Activated T-cell treated with anti-CD3 and anti-CD28 coated beads for 1 hour (primary cell): ENCODE data around the gene LMO4.

ENCODE experiments used
- DNase-seq: peaks from one replicate; pipeline ENCODE4 v3.0.0-alpha.2; 2020; ENCODE audit warnings: low read depth

LMO4 gene

DNA sequence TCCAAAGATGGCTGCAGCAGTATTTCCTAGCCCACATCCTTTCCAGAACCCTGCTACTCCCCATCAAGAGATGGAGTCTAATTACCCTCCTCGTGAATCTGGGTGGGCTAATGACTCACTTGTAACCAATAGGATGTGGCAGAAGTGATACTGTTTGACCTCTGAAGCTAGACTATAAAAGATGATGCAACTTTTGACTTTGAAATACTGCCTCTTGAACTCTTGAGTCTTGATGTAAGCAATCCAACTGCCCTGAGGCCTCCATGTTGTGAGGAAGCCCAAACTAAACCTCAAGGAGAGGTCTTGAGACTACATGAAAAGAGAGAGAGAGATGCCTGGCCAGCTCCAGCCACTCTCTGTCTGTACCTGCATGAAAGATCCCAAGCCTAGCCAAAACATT is 29.5 kb downstream of the LMO4 start:
- DNase-seq = no peak

GRCh38 chr1:87359586-87359985 is 30.9 kb downstream of the LMO4 start:
- DNase-seq = no peak

- DNase-seq = no peak
Observed at GRCh38 chr1:87362063-87362833, 33.6 kb downstream of the LMO4 start.

DNA sequence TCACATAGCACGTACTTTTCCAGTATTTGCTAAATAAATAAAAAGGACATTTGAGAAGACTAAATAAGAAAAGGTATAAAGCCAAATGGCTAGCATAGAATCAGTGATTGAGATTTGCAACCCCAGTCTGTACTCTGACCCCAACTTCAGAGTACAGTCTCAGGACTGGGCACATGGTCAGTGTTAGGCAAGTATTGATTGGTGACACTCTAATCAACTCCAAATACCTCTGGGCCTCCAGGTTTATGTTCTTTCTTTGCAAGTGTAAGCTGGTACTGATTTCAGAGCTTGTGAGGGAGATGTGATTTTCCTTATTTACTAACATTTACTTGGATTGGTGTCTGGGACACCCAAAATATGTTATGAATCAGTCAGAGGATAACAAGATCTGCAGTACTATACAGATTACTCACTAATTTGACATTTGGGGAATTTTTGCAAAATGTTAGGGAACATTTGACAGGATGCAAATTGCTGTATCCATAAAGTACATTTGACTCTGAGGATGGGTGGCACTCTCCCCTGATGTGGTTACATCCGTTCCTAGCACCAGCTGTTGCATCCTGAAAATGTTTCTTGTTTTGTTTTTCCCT is 34.2 kb downstream of the LMO4 start:
- no peak for DNase-seq

GRCh38 chr1:87367549-87367948 is 38.9 kb downstream of the LMO4 start:
- DNase-seq = no peak

GRCh38 chr1:87368907-87369306 is 40.2 kb downstream of the LMO4 start:
- no peak for DNase-seq

DNA sequence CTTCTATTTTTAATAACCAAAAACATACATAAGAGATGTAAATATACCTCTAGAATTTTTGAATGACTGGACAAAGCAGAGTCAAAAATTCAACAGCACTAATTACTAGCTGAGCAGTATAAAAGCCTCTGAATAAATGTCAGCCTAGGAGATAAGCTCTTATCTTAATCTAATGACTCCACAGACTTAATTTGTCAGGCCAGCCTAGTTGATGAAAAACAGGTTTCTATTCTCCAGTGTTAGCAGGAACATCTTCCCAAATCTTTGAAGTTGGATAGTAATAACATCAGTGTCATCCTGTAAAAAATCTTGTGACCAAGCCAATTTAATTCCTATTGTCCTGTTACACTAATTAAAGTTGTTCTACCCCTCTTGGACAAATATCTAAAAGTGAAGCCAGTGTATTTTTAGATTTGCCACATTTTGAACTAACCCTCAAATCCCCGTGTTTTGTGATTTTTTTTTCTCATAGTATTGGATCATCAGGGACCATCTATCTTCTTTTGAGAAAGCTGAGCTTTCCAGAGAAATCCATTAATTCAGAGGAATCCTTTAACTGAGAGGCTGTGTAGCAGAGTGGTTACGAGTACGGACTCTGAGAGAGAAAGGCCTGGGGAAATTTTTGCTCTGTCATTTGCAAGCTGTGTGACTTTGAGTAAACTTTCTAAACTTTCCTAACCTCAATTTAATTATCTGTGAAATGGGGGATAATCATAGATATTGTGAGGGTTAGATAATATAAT is 41.2 kb downstream of the LMO4 start:
- DNase-seq = no peak

DNA sequence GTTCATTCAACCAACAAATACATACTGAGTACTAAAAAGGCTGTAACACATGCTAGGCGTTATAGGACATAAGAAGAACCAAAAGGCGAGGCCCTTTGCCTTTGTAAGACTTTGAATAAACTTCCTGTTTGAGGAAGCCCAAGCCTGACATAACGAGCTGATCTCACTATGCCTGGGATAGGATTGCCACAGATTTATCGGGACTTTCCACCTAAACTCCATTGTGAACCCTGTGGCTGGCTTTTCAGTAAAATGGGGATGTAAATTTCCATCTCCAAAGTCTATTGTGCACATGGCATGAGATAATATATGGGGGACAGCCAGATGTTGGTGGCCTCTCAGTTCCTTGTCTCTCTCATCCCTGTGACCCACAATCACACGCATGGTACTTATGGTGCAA is 41.9 kb downstream of the LMO4 start:
- no peak for DNase-seq

DNA sequence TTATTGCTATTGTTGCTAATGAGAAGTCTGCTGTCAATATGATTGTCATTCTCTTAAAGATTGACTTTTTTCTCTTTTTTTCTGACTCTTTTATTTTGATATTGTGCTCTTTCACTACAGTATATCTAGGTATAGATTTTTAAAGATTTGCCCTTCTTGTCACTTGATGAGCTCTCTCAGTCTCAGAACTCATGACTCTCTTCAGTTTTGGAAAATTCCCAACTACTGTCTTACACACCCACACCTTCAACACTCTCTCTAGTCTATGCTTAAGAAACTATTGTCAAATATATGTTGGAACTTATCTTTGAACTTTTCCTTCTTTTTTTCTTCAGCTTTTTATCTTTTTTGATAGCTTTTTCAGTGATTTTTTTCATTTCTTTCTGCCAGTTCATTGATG is 50.6 kb downstream of the LMO4 start:
- DNase-seq = no peak

DNA sequence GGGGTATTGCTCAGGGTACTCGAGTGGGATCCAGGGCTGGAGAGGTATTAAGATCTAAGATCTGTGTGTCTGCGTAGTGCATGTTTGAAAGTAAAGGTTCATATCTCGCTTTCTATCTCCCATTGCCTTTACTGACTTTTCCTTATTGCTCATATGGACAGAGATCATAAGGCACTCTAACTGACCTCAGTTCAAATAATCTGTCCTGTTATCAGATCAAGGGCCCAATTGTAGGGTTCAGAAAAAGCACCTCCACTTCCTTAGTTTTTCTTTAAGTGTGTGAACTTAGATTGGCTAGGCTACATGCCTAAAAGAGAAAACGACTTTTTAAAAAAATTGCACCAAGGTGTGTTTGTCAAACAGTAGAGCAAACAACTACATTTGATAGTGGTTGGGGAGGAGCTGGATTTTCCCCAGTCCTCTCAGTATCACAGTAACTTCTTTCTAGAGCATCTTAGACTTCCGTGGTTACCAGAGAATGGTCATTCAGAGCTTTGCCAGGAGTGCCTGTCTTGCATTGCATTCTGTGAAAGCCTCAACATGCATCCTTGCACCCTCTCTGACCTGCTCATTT is 57.6 kb downstream of the LMO4 start:
- no peak for DNase-seq

- DNase-seq = no peak
Observed at GRCh38 chr1:87388411-87388810, 59.7 kb downstream of the LMO4 start.

DNA sequence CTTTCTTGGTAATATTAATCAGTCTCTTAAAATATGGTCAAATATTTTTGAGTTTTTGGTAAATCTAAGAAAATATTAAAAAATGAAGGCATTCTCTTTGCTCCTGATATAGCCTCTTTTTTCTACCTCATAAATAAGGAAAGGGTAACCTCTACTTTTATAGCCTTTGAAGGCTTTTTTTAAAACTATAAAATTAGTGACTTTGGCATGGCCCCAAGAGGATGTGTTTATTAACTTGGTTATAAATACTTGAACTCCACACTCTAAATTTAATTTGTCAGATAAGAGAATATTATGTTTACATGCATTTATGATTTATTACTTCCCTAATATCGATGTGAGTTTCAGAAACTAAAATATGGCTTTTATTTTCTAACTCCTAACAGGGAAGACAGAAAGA is 60.3 kb downstream of the LMO4 start:
- no peak for DNase-seq

GRCh38 chr1:87389546-87389945 is 60.9 kb downstream of the LMO4 start:
- no peak for DNase-seq

DNA sequence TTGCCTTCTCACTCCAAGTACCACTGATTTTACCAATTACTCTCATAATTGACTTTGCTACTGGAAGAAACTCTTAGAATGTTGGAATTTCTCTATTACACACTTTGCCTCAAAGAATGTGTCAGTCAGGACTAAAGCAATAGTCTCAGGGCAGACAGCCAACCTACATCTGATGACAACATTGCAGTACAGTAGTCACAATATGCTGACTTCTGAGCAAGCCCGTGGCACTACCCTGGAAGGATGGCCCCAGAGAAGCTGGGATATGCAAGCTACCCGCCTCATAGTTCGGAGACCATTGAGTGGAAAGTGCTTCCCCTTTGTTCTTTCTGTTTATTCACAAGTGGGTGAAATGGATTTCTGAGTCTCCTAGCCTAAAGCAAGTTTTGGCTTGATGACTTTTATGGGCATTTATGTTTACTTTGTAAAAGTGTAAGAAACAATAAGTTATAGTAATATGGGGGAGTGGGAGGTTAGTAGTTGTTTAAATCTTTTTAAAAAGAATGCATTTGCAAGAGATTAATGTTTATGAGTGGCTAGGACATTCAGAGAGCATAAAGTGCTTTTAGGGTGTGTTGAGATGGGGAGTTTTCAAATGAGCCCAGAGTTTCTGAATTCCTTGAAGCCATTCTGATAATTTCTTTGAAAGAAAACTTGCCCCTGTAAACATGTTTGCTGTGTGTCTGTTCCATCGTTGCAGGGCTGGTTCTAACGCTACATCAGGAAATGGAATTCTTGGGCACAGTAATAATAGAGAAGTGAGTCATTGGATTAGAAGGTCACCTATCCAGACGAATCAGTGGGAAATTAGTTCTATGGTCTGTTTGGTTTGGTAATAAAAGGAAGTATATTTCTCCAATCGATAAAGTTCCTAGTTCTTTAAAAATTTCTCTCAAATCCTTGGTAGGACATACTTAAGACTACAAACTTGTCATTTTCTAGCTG is 63.8 kb downstream of the LMO4 start:
- DNase-seq = no peak

GRCh38 chr1:87393445-87394085 is 64.9 kb downstream of the LMO4 start:
- DNase-seq = no peak

GRCh38 chr1:87394513-87394912 is 65.8 kb downstream of the LMO4 start:
- no peak for DNase-seq

- DNase-seq = no peak
Observed at GRCh38 chr1:87394982-87395381, 66.3 kb downstream of the LMO4 start.
